Activated CD4-positive, alpha-beta T cell treated with anti-CD3 and anti-CD28 coated beads, Interleukin-2, amount 10 ng/mL, durations not matched to agents 24 days and 14 days (primary cell): ENCODE results near the gene PRMT1. TPM values are rescaled to one million over a fixed set of nuclear protein-coding genes. Genes with fewer than 3 reads are reported as not detected.
A peak's percentile ranks its signal among the peaks of the same experiment; 100 is the strongest.

Experiments
- DNase-seq: peaks from one replicate; pipeline ENCODE4 v3.0.0; 2022
- H3K27ac Mint-ChIP-seq: one replicate; pipeline ENCODE4 v1.8.0; 2022; ENCODE audit warnings: mild to moderate bottlenecking, mixed read lengths
- H3K27me3 Mint-ChIP-seq: one replicate; pipeline ENCODE4 v1.8.0; 2022; ENCODE audit warnings: mixed read lengths
- H3K36me3 Mint-ChIP-seq: one replicate; pipeline ENCODE4 v1.8.0; 2022; ENCODE audit warnings: low read depth, mild to moderate bottlenecking, mixed read lengths
- H3K4me1 Mint-ChIP-seq: one replicate; pipeline ENCODE4 v1.8.0; 2021; ENCODE audit warnings: mixed read lengths
- H3K4me3 Mint-ChIP-seq: one replicate; pipeline ENCODE4 v1.8.0; 2022; ENCODE audit warnings: mild to moderate bottlenecking, moderate library complexity, mixed read lengths
- H3K9me3 Mint-ChIP-seq: one replicate; pipeline ENCODE4 v1.8.0; 2021; ENCODE audit warnings: mixed read lengths
- intact Hi-C: fragments of 100-400 bp; cut with micrococcal nuclease; formaldehyde crosslinking; loops from one replicate; pipeline ENCODE4 v1.15.1; 2023
- total RNA-seq: library from RNA; stranded (reverse); gene quantifications from 2 replicates; pipeline ENCODE4 v1.2.3, GENCODE V29; 2022

Gene PRMT1
- total RNA-seq, 1 donor from 2014 or later = 512 TPM

DNA sequence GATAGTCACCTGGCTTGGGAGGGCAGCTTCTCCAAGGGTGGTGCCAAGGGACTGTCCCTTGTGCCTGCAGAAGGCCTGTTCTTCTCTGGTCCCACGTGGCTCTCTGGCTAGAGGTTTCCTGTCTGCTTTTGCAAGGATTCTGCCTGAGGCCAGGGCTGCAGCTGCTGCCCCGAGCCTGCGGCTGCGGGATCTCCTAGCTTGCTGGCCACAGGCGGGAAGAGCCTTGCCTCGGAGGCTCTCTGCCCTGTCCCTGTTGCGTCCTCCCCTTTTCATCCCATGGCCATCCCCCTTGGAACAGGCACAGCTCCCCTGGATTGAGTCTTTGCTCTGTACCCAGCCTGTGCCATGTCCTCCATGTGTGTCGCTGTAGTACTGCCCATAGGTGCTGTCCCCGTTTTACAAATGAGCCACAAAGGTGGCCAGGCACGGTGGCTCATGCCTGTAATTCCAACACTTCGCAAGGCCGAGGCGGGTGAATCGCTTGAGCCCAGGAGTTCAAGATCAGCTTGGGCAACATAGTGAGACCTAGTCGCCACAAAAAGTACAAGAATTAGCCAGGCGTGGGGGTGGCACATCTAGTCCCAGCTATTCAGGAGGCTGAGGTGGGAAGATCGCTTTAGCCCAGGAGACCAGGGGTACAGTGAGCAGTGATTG is 20.5 kb upstream of the PRMT1 start:
- H3K27ac Mint-ChIP-seq = no peak overlapping the region
- peaks cover 5% of the 10 kb centered on the region for H3K4me1 Mint-ChIP-seq
- no peak for DNase-seq
- H3K27me3 Mint-ChIP-seq = no peaks in the 10 kb centered on the region
- no peak overlapping the region for H3K4me3 Mint-ChIP-seq
- H3K9me3 Mint-ChIP-seq = no peaks in the 10 kb centered on the region
- H3K36me3 Mint-ChIP-seq = peaks cover 53% of the 10 kb centered on the region
- intact Hi-C loops = no loop called here

DNA sequence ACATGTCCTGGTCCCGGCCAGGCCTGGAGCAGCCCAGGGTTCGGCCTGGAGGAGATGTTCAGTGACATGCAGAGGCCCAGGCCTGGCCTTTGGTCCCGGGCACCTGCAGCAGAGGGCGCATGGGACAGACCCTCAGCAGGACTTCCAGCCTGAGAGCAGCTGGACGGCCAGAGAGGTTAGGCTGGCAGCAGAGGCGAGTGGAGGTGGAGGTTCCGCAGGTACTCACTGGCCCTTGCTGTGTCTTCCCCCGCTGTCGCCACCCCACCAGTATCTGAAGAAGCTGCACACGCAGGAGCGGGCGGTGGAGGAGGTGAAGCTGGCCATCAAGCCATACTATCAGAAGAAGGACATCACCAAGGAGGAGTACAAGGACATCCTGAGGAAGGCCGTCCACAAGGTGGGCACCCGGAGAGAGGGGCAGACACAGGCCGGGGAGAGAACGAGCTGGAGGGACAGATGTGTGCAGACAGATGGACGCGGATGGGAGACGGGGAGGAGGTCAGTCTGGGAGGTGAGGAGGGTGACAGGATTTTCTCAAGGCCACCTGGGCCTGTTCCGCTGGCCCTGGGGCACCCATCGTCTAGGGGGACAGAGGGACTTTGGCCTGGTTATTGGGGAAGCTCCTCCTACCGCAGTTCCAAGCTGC is 19.5 kb upstream of the PRMT1 start:
- H3K27ac Mint-ChIP-seq = no peak overlapping the region
- H3K4me1 Mint-ChIP-seq = peaks cover 5% of the 10 kb centered on the region
- peaks cover 56% of the 10 kb centered on the region for H3K36me3 Mint-ChIP-seq
- no peaks in the 10 kb centered on the region for H3K9me3 Mint-ChIP-seq
- H3K27me3 Mint-ChIP-seq = no peaks in the 10 kb centered on the region
- no peak overlapping the region for H3K4me3 Mint-ChIP-seq
- intact Hi-C loops = no loop called here
- no peak for DNase-seq

DNA sequence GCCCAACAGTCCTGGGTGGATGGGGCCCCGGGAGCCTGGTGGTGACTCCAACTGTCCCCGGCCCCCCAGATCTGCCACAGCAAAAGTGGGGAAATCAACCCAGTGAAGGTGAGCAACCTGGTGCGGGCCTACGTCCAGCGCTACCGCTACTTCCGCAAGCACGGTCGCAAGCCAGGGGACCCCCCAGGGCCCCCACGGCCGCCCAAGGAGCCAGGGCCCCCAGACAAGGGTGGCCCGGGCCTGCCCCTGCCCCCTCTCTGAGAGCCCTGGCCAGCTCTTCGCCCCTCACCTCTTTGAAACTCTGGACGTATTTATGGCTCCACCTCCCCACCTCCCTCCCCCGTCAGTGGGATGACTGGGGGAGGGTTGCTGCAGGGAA is 18.9 kb upstream of the PRMT1 start:
- Mint-ChIP-seq H3K27me3 (no peaks in the 10 kb centered on the region), H3K4me3 (no peak overlapping the region), H3K4me1 (peaks cover 9% of the 10 kb centered on the region), H3K9me3 (no peaks in the 10 kb centered on the region), H3K36me3 (peaks cover 56% of the 10 kb centered on the region), H3K27ac (no peak overlapping the region)
- no peak for DNase-seq
- intact Hi-C loops = no loop called here

DNA sequence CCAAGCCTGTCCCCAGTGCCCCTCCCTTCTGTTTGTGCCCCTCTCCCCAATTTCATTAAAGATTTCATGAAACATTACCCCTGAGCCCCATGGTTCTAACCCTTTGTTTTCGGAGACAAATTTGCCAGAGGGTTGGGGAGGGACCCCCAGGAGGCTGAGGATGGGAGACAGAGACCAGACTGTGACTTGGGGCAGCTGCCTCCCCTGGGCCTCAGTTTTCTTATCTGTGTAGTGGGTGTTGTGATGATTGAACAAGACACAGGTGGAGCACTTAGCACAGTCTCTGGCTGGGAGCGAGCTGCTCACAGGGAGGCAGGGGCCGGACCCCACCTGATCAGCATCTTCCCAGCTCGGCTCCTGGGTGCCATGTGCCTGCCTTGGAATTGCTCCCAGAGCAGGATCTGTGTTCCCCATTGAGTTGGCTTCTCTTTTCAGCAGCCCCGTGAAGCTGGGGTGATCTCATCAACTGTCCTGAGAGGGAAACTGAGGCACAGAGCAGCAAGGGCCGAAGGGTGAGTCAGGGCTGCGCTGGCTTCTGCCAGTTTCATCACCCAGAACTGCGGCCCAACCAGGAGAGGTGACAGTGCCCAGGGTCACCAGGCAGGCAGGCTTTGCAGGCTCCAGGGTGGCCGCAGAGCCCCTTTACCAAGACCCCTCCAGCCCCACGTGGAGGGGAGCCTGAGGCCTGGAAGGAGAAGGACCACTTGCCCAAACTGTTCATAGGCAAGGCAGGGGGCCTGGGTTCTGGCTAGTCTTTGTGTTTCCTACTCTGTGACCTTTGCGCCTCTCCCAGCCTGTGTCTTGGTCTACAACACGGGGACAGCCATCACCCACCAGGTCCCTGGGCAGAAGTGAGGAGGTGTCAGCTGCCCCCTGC is 18.3 kb upstream of the PRMT1 start:
- no peak overlapping the region for H3K4me3 Mint-ChIP-seq
- no peak overlapping the region for H3K27ac Mint-ChIP-seq
- H3K9me3 Mint-ChIP-seq = no peaks in the 10 kb centered on the region
- H3K4me1 Mint-ChIP-seq = peaks cover 13% of the 10 kb centered on the region
- intact Hi-C loops = no loop called here
- DNase-seq = no peak
- no peaks in the 10 kb centered on the region for H3K27me3 Mint-ChIP-seq
- peaks cover 55% of the 10 kb centered on the region for H3K36me3 Mint-ChIP-seq

DNA sequence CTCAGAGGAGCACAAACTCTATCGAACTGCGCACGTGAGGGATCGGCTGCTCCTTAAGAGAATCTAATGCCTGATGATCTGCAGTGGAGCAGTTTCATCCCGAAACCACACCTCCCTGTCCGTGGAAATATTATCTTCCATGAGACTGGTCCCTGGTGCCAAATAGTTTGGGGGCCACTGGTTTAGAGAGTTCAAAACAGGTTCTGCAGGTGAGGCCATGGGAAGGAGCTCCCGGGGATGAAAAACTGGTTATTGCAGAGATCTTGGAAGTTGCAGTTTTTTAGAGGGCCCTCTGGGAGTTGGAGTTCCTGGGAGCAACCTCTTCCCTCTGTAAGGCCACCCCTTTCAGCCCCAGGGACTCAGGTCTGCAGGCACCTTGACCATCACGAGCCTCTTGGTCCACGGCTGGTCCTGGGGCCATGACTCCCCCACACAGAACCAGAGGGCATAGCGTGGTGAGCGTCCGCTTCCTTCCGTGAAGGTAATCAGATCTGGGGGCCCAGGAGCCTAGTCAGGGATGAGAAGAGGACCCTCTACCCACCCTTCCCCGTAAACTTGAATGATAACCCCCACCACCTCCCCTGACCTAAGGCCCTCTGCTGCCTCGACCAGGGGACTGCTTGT is 16.6 kb upstream of the PRMT1 start:
- H3K27ac Mint-ChIP-seq = no peak overlapping the region
- no peaks in the 10 kb centered on the region for H3K9me3 Mint-ChIP-seq
- no peak overlapping the region for H3K4me3 Mint-ChIP-seq
- intact Hi-C loops = loop anchor here (10.0 kb wide), 1 partner anchor 1026 kb away; the partner anchor contains the start of gene DBP
- peaks cover 47% of the 10 kb centered on the region for H3K36me3 Mint-ChIP-seq
- peaks cover 24% of the 10 kb centered on the region for H3K4me1 Mint-ChIP-seq
- H3K27me3 Mint-ChIP-seq = no peaks in the 10 kb centered on the region
- no peak for DNase-seq

DNA sequence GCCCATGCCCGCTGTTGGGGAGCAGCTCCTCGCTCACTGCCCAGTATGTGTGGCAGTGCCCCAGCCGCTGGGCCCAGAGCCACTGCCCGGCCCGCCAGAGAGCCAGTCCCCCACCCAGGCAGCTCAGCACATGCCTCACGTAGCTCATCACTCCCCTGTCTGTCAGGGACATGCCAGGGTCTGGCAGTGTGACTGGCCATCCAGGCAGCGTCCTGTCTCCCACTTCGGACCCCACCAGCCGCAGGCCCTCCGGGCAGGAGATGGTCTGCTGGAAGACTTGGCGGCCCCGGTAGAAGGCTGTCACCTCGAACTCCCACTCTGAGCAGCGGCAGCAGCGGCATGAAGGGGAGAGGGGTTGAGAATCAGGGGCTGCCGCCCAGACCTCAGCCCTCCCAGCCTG is 15.1 kb upstream of the PRMT1 start:
- Mint-ChIP-seq H3K4me1 (peaks cover 33% of the 10 kb centered on the region), H3K36me3 (peaks cover 47% of the 10 kb centered on the region), H3K9me3 (no peaks in the 10 kb centered on the region), H3K4me3 (no peak overlapping the region), H3K27ac (no peak overlapping the region), H3K27me3 (no peaks in the 10 kb centered on the region)
- DNase-seq = no peak
- intact Hi-C loops = loop anchor here (10.0 kb wide), 1 partner anchor 1027 kb away; the partner anchor contains the start of gene DBP

DNA sequence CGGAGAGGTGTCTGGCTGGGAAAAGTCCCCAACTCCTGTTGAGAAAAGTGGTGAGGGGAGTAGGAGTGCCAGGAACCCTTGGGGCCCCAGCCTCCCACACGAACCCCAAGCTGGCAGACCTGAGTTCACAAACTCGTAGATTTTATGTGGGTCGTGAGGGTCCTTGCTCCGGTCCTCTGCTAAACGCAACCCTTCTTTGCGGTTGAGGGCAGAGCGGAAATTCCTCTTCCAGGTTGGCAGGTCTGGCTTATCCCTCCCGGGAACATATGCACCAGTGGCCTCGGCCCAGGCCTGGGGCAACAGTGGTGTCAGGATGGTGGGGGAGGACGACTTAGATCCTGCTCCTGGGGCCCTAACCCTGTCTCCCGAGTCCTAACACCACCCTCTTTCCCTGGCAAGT is 13.8 kb upstream of the PRMT1 start:
- Mint-ChIP-seq H3K27ac (peak overlapping the region; percentile 95), H3K27me3 (no peaks in the 10 kb centered on the region), H3K36me3 (peaks cover 40% of the 10 kb centered on the region), H3K9me3 (no peaks in the 10 kb centered on the region), H3K4me3 (peak overlapping the region; percentile 97), H3K4me1 (peaks cover 37% of the 10 kb centered on the region)
- DNase-seq = peak; percentile 57
- intact Hi-C loops = loop anchor here (10.0 kb wide), 1 partner anchor 1028 kb away; the partner anchor contains the start of gene DBP

DNA sequence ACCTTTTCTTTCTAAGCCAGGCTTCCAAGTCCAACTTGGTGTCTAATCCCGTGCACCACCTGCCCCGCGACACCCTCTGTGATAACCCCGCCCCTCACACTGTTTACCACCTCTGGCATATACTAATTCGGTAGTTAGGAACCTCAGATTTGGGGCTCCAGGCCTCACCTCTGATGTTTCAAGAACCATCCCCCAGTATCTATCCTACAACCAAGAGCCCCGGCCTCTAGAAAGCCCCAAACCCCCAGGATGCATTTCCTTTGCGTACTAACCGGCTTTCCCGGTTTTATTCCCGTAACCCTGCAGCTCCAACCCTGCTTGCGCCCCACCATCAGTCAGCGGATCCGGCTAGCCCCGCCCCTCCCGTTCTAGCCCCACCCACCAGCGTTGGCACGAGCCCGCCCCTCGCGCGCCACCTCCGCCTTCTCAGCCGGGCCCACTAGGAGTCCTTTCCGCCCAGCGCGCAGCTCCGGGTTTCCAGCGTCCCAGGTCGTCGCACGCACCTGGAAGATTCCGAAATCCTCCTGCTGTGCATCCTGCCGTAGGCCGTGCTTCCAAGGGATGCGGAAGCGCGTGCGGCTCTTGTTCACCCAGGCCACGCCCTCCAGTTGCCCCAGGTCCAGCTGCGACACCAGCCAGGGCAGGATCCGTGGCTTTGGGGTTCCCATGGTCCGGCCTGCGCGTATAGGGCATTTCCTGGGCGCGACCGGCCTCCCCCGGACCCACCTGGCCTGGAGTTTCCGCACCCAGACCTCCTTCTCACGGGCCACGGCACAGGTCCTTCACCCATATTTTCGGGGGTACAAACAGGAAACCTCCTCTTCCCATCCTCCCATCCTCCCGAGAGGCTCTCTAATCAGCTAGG is 12.7 kb upstream of the PRMT1 start:
- no peaks in the 10 kb centered on the region for H3K27me3 Mint-ChIP-seq
- peak overlapping the region; percentile 97 for H3K4me3 Mint-ChIP-seq
- peaks cover 37% of the 10 kb centered on the region for H3K4me1 Mint-ChIP-seq
- peak; percentile 95 for DNase-seq
- no peaks in the 10 kb centered on the region for H3K9me3 Mint-ChIP-seq
- intact Hi-C loops = loop anchor here (1.0 to 10.0 kb wide), 4 partner anchors 12 to 1030 kb away; partner anchors contain the start of genes DBP, PRR12 and SCAF1
- H3K36me3 Mint-ChIP-seq = peaks cover 37% of the 10 kb centered on the region
- H3K27ac Mint-ChIP-seq = peak overlapping the region; percentile 95

DNA sequence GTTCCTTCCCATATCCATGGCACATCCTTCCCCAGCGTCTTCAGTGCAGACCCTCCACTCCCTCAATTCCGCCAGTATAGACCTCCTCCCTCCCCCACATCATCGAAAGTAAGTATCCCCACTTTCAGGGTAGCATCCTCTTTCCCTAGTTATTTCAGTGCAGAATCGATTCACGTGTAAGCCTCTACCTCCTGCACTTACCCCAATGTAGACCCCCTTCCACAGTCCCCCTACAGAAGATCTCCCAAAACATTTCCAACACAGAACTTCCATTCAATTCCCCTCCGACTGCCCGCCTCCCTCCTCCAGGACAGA is 12.1 kb upstream of the PRMT1 start:
- Mint-ChIP-seq H3K9me3 (no peaks in the 10 kb centered on the region), H3K4me3 (peak overlapping the region; percentile 97), H3K27ac (peak overlapping the region; percentile 95), H3K27me3 (no peaks in the 10 kb centered on the region), H3K36me3 (peaks cover 35% of the 10 kb centered on the region), H3K4me1 (peaks cover 41% of the 10 kb centered on the region)
- DNase-seq = no peak
- intact Hi-C loops = loop anchor here (1.0 to 10.0 kb wide), 4 partner anchors 11 to 1030 kb away; partner anchors contain the start of genes DBP, PRR12 and SCAF1

DNA sequence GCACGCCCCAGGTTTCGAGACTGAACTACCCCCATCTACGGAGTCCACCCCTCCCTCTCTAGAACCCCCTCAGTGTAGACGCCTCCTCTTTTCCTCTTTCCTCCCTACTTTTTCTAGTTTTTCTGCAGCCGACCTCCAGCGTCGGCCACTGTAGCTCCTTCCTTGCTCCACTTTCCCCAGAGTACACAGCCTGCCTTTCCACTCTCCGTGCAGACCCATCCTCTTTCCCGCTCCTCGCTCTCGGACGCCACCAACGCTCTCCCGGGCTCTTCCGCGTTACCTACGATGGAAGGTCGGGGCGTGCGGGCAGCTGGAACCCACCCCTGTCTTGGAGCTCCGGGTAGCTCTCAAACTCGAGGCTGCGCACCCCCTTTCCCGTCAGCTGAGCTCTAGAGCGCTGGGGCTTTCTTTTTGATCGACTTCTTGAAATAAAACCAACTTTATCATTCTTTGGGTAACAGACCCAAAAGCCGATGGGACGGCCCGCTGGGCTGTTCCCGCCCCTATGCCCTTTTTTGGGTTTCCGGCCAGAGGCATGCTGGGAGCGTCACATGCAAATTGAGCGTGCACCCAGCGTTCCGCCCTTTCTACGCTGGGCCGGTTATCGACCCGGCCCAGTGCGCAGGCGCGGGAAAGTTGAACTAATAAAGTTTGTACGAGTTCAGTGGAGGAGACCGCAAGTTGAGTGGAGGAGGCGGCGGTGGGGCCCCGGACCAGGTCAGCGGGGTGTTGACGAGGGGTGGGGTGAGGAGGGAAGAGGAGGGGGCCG is 11.5 kb upstream of the PRMT1 start, which contains the start of the genes BCL2L12 and IRF3:
BCL2L12 (plus strand) TSS at position 583 of the 769 bp plus-strand sequence. CDS start 760 bp downstream, outside the sequence.
IRF3 (minus strand) TSS at position 507 of the 769 bp plus-strand sequence. CDS start 1,019 bp downstream, outside the sequence.
- intact Hi-C loops = loop anchor here (1.0 to 10.0 kb wide), 4 partner anchors 11 to 1031 kb away; partner anchors contain the start of genes DBP, PRR12 and SCAF1
- Mint-ChIP-seq H3K9me3 (no peaks in the 10 kb centered on the region), H3K36me3 (peaks cover 30% of the 10 kb centered on the region)

DNA sequence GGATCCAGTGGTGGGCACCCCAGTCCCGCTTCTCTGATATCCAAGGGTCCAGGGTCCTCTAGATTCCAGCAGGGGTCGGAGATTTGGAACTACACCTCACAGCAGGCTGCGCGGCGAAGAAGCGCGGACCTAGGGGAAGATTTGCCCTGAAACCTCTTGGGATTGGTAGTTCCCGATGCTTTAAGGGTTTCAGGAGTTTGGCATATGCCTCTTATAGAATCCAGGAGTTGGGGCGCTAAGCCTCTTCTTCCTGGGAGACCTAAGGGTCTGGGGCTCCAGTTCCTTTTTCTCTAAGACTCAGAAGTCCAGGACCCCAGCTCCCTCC is 11.0 kb upstream of the PRMT1 start:
- H3K9me3 Mint-ChIP-seq = no peaks in the 10 kb centered on the region
- H3K36me3 Mint-ChIP-seq = peaks cover 28% of the 10 kb centered on the region
- H3K27ac Mint-ChIP-seq = peak overlapping the region; percentile 95
- H3K4me3 Mint-ChIP-seq = peak overlapping the region; percentile 97
- intact Hi-C loops = loop anchor here (10.0 kb wide), 1 partner anchor 1031 kb away; the partner anchor contains the start of gene DBP
- DNase-seq = no peak
- H3K4me1 Mint-ChIP-seq = peaks cover 39% of the 10 kb centered on the region
- no peaks in the 10 kb centered on the region for H3K27me3 Mint-ChIP-seq

More for the DNA sequence above, 11.5 kb upstream of the PRMT1 start, which contains the start of the genes BCL2L12 and IRF3:
- peak within 1 kb of the TSS; percentile 97 for H3K4me3 Mint-ChIP-seq
- H3K27ac Mint-ChIP-seq = peak within 1 kb of the TSS; percentile 95
- peaks cover 39% of the 10 kb centered on the region for H3K4me1 Mint-ChIP-seq
- no peaks in the 10 kb centered on the region for H3K27me3 Mint-ChIP-seq
- DNase-seq = peak; percentile 100

DNA sequence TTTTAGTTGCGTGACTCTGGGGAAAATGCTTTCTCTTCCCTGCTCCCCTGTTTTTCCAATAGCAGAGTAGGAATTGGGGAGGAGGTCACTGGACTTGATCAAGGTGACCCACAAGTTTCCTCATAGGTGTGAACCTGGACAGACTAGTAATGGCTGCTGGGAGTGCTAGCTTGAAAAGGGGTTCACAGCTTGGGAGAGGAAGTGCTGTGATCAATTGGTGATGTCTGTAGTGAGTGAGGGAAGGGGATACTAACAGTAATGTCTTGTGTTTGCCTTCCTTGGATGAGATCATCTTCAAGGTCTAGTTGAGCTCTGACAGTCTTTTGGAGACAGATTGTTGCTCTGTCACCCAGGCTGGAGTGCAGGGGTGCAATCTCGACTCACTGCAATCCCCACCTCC is 9.6 kb upstream of the PRMT1 start:
- Mint-ChIP-seq H3K27me3 (no peaks in the 10 kb centered on the region), H3K36me3 (peaks cover 30% of the 10 kb centered on the region), H3K4me1 (peaks cover 46% of the 10 kb centered on the region), H3K27ac (no peak overlapping the region), H3K4me3 (peak overlapping the region; percentile 97), H3K9me3 (no peaks in the 10 kb centered on the region)
- intact Hi-C loops = loop anchor here (10.0 kb wide), 1 partner anchor 1033 kb away; the partner anchor contains the start of gene DBP
- DNase-seq = no peak
